H1 (cell line): ENCODE data around the gene IL27RA.

Experiments used
- CTCF ChIP-seq, 3 experiments: IDR thresholded peaks; 1 replicate in 2 of 3; 2 replicates in 1 of 3; pipeline versions ENCODE4 v1.5.1 to v1.6.1; 2011; ENCODE audit warnings: low read length in 3 of 3, mild to moderate bottlenecking in 3 of 3, inconsistent platforms in 2 of 3, low read depth in 1 of 3, moderate library complexity in 1 of 3; ENCODE audit not compliant: insufficient read depth in 1 of 3; ENCODE audit errors: control extremely low read depth in 1 of 3
- KDM4A ChIP-seq: IDR thresholded peaks from one replicate; pipeline ENCODE4 v1.7.1; 2012; ENCODE audit warnings: low read depth, mild to moderate bottlenecking, moderate library complexity, low read length, inconsistent platforms; ENCODE audit not compliant: severe bottlenecking
- PHF8 ChIP-seq: fragments of 200-600 bp; sonication (generic); conservative IDR thresholded peaks from 2 replicates; pipeline ENCODE4 v1.7.1; 2012; ENCODE audit warnings: low read depth, mild to moderate bottlenecking, inconsistent platforms, low read length, moderate library complexity
- POLR2AphosphoS5 ChIP-seq: IDR thresholded peaks from 2 replicates; pipeline ENCODE4 v1.6.1; 2011; ENCODE audit warnings: low read depth, low read length
- RAD21 ChIP-seq, 2 experiments: IDR thresholded peaks in 1 of 2; conservative IDR thresholded peaks in 1 of 2; 2 replicates each; pipeline ENCODE4 v1.6.1; 2011; ENCODE audit warnings: low read depth in 2 of 2, low read length in 2 of 2, improper control_type of control experiment in 1 of 2, inconsistent platforms in 1 of 2, mild to moderate bottlenecking in 1 of 2, moderate library complexity in 1 of 2
- YY1 ChIP-seq: IDR thresholded peaks from 2 replicates; pipeline ENCODE4 v1.6.1; 2011; ENCODE audit warnings: low read depth, mild to moderate bottlenecking, low read length

- TF ChIP-seq CTCF (IDR thresholded peaks at IDR 0.05; ENCODE audit: control extremely low read depth in 1 of 3, insufficient read depth in 1 of 3, low read depth in 1 of 3, low read length in 3 of 3) (no peak), YY1 (no peak), POLR2AphosphoS5 (no peak), PHF8 (no peak), RAD21 (IDR thresholded peaks at IDR 0.05 in 1 of 2, conservative IDR thresholded peaks at IDR 0.05 in 1 of 2; ENCODE audit: low read depth in 2 of 2, low read length in 2 of 2) (no peak), KDM4A (no peak)
Observed at GRCh38 chr19:14033946-14034345, 2.4 kb downstream of the IL27RA start.
